Right atrium auricular region (tissue), 2 donors: ENCODE data around the gene ACHE. TPM values are rescaled to one million over a fixed set of nuclear protein-coding genes. Genes with fewer than 3 reads are reported as not detected.
"Not testable (repeated sequence)": the region's sequence is repeated elsewhere in the genome, so short reads cannot be mapped to it uniquely, and the experiment has no call there.

Experiments used
- DNase-seq: peaks from one replicate; pipeline ENCODE4 v3.0.0-alpha.2; 2019; ENCODE audit warnings: low spot score
- H3K27ac ChIP-seq, 2 donors: fragments of 200-600 bp; sonication (generic); 1 replicate in 1 of 2; 2 replicates in 1 of 2; pipeline ENCODE4 v1.5.1; 2016 to 2019
- H3K27me3 ChIP-seq, 2 donors: fragments of 200-600 bp; sonication (generic); one replicate each; pipeline versions ENCODE4 v1.5.1 to v1.6.0; 2017 to 2019
- H3K36me3 ChIP-seq: fragments of 200-600 bp; sonication (generic); one replicate; pipeline ENCODE4 v1.5.1; 2016
- H3K4me1 ChIP-seq, 2 donors: fragments of 200-600 bp; sonication (generic); one replicate each; pipeline versions ENCODE4 v1.5.1 to v1.6.0; 2017 to 2019
- H3K4me3 ChIP-seq, 2 donors: fragments of 200-600 bp; sonication (generic); 1 replicate in 1 of 2; 2 replicates in 1 of 2; pipeline ENCODE4 v1.5.1; 2017 to 2019; ENCODE audit warnings: mild to moderate bottlenecking in 1 of 2, moderate library complexity in 1 of 2
- H3K9me3 ChIP-seq, 2 donors: fragments of 200-600 bp; sonication (generic); one replicate each; pipeline ENCODE4 v1.5.1; 2019
- total RNA-seq, 2 donors: library from RNA; depleted of rRNA; stranded (reverse); fragments of >200 nt; gene quantifications; one replicate each; pipeline ENCODE4 v1.1.0, GENCODE V29; 2016
- TF ChIP-seq, protein P1 (sequence below), 2 donors: fragments of 200-600 bp; sonication (generic); IDR thresholded peaks; one replicate each; pipeline ENCODE4 v1.5.1; 2019; ENCODE audit warnings: antibody characterized with exemption in 2 of 2

ACHE gene
- total RNA-seq, 2 donors from 2014 or later: 5.4 to 33.0 TPM

DNA sequence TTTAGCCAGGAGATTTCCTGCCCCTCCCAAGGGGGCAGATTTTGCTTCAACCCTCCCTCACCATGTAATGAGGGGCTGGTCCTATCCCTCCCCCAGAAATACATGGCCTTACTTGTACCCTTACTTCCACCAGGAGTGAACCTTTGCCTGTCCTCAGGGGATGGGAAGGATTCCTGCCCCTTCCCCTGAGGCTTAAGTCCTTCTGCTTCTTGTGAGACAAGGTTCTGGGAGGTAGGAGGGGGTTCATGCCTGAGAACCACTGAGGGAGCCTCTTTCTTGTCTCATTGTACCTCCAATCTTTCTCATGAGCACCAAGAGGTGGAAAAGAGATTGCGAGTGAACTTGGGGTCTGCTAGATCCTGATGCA is 34.1 kb upstream of the ACHE start:
- Histone ChIP-seq H3K4me3 (no peak overlapping the region), H3K36me3 (no peaks in the 10 kb centered on the region), H3K4me1 (no peaks in the 10 kb centered on the region), H3K9me3 (peaks cover 0 to 10% of the 10 kb centered on the region in 2 donors), H3K27ac (no peak overlapping the region), H3K27me3 (no peaks in the 10 kb centered on the region)
- TF ChIP-seq, protein P1, sequence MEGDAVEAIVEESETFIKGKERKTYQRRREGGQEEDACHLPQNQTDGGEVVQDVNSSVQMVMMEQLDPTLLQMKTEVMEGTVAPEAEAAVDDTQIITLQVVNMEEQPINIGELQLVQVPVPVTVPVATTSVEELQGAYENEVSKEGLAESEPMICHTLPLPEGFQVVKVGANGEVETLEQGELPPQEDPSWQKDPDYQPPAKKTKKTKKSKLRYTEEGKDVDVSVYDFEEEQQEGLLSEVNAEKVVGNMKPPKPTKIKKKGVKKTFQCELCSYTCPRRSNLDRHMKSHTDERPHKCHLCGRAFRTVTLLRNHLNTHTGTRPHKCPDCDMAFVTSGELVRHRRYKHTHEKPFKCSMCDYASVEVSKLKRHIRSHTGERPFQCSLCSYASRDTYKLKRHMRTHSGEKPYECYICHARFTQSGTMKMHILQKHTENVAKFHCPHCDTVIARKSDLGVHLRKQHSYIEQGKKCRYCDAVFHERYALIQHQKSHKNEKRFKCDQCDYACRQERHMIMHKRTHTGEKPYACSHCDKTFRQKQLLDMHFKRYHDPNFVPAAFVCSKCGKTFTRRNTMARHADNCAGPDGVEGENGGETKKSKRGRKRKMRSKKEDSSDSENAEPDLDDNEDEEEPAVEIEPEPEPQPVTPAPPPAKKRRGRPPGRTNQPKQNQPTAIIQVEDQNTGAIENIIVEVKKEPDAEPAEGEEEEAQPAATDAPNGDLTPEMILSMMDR (IDR thresholded peaks at IDR 0.05): no peak
- DNase-seq: no peak

- H3K27ac ChIP-seq, H3K4me3 ChIP-seq, H3K4me1 ChIP-seq: not testable (repeated sequence)
Measured at GRCh38 chr7:100923616-100924015, 27.9 kb upstream of the ACHE start.

DNA sequence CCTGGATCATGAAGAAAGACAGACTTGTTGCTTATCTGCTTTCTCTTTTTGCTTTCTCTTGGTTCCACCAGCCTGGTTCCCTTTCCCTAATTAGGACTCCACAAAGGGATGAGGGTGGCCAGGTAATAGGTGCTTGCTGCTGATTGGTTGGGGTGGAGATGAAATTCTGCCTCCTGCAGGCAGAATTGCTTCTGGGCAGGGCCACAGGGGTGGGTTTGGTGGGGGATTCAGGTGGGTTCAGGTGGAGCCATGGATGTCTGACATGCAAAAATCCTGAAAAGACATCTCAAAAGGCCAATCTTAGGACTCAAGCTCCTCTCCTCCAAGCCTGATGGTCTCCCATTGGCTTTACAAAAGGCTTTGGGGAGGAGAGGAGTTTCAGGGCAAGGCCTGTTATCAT is 25.4 kb upstream of the ACHE start:
- no peak overlapping the region for H3K27ac ChIP-seq
- H3K36me3 ChIP-seq: no peaks in the 10 kb centered on the region
- no peaks in the 10 kb centered on the region for H3K27me3 ChIP-seq
- TF ChIP-seq, protein P1 (IDR thresholded peaks at IDR 0.05): no peak
- no peaks in the 10 kb centered on the region for H3K9me3 ChIP-seq
- H3K4me3 ChIP-seq: no peak overlapping the region
- no peak for DNase-seq
- H3K4me1 ChIP-seq: no peaks in the 10 kb centered on the region

More at GRCh38 chr7:100923616-100924015, 27.9 kb upstream of the ACHE start:
- H3K27me3 ChIP-seq, DNase-seq, H3K9me3 ChIP-seq, H3K36me3 ChIP-seq: not testable (repeated sequence)

DNA sequence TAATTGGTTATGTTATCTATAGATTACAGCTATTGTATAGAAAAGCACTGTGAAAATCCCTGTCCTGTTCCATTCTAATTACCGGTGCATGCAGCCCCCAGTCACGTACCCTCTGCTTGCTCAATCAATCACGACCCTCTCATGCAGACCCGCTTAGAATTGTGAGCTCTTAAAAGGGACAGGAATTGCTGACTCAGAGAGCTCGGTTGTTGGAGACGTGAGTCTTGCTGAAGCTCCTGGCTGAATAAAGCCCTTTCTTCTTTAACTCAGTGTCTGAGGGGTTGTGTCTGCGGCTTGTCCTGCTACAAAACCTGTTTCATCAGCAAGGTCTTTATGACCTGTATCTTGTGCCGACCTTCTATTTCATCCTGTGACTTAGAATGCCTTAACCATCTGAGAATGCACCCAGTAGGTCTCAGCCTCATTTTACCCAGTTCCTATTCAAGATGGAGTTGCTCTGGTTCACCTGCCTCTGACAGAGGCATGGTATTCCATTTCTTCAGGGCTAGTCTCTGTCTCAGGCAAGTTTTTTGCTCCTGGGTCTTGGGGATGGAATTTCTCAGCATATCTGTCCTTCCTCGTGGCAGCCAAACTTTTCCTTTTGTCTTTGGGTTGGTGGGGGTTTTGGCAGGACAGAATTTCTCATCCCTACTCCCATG is 24.2 kb upstream of the ACHE start:
- H3K27me3 ChIP-seq, H3K4me3 ChIP-seq, H3K36me3 ChIP-seq, H3K27ac ChIP-seq, H3K9me3 ChIP-seq, H3K4me1 ChIP-seq, DNase-seq: not testable (repeated sequence)

DNA sequence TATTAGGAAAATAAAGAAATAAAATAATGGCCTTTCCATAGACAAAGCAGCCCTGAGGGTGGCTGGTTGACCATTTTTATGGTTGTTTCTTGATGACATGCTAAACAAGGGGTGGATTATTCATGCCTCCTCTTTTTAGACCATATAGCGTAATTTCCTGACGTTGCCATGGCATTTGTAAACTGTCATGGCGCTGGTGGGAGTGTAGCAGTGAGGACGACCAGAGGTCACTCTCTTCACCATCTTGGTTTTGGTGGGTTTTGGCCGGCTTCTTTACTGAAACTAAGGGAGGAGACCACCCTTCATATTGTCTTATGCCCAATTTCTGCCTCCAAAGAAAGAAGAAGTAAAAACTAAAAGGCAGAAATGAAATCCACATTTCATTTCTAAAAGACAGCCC is 23.6 kb upstream of the ACHE start:
- H3K4me3 ChIP-seq, H3K36me3 ChIP-seq, H3K27ac ChIP-seq, H3K27me3 ChIP-seq, H3K4me1 ChIP-seq, H3K9me3 ChIP-seq, DNase-seq: not testable (repeated sequence)

GRCh38 chr7:100914879-100915447 is 19.3 kb upstream of the ACHE start:
- Histone ChIP-seq H3K27ac (no peak overlapping the region), H3K4me3 (no peak overlapping the region), H3K27me3 (no peaks in the 10 kb centered on the region), H3K9me3 (no peaks in the 10 kb centered on the region), H3K4me1 (no peaks in the 10 kb centered on the region), H3K36me3 (no peaks in the 10 kb centered on the region)
- DNase-seq: no peak
- TF ChIP-seq, protein P1 (IDR thresholded peaks at IDR 0.05): no peak

- no peak for DNase-seq
- Histone ChIP-seq H3K9me3 (no peaks in the 10 kb centered on the region), H3K4me3 (no peak overlapping the region), H3K27me3 (no peaks in the 10 kb centered on the region), H3K27ac (no peak overlapping the region), H3K36me3 (no peaks in the 10 kb centered on the region), H3K4me1 (no peaks in the 10 kb centered on the region)
- TF ChIP-seq, protein P1 (IDR thresholded peaks at IDR 0.05): no peak
Measured at GRCh38 chr7:100914208-100914878, 18.7 kb upstream of the ACHE start.
